HL-60 (cell line): ENCODE results near the gene TNFRSF9.

ENCODE experiments used
- DNase-seq, 2 experiments: peaks; one replicate each; pipeline ENCODE4 v3.0.0-alpha.2; 2010 to 2020; ENCODE audit warnings: low read depth in 1 of 2, low spot score in 1 of 2
- H3K27ac ChIP-seq: fragments of 250-450 bp; sonication (Bioruptor Pico); replicated peaks from 2 replicates; pipeline ENCODE4 v1.5.1; 2020; ENCODE audit warnings: mild to moderate bottlenecking, moderate library complexity
- H3K27me3 ChIP-seq: fragments of 250-450 bp; sonication (Bioruptor Pico); 2 replicates; pipeline ENCODE4 v1.5.1; 2021; ENCODE audit warnings: mild to moderate bottlenecking, moderate library complexity; ENCODE audit not compliant: insufficient read depth, poor library complexity, severe bottlenecking
- H3K4me3 ChIP-seq: replicated peaks from 2 replicates; pipeline ENCODE4 v1.5.1; 2011; ENCODE audit warnings: mild to moderate bottlenecking, control low read depth, low read length; ENCODE audit not compliant: insufficient read depth
- GABPA ChIP-seq: IDR thresholded peaks from 2 replicates; pipeline ENCODE4 v1.6.1; 2012; ENCODE audit warnings: low read depth
- POLR2AphosphoS5 ChIP-seq: IDR thresholded peaks from 2 replicates; pipeline ENCODE4 v1.6.1; 2012; ENCODE audit warnings: low read depth
- REST ChIP-seq: IDR thresholded peaks from 2 replicates; pipeline ENCODE4 v1.6.1; 2012; ENCODE audit warnings: low read depth; ENCODE audit not compliant: insufficient replicate concordance
- SPI1 ChIP-seq: IDR thresholded peaks from 2 replicates; pipeline ENCODE4 v1.6.1; 2012; ENCODE audit warnings: low read depth, mild to moderate bottlenecking, borderline replicate concordance
- TF ChIP-seq, protein P1 (sequence below): IDR thresholded peaks from one replicate; pipeline ENCODE4 v1.5.1; 2011; ENCODE audit warnings: low read length, control low read depth, inconsistent platforms; ENCODE audit not compliant: insufficient read depth

TNFRSF9 gene

GRCh38 chr1:7960165-7960564 lies 19.5 kb upstream of the TNFRSF9 start:
- Histone ChIP-seq H3K27ac (peak overlapping the region; percentile 79), H3K27me3 (no peaks in the 10 kb centered on the region), H3K4me3 (peak overlapping the region; percentile 70)
- TF ChIP-seq SPI1 (no peak), POLR2AphosphoS5 (no peak), REST (no peak), GABPA (no peak)
- peak in 1 of 2 experiments; percentile 39 for DNase-seq

- no peak for DNase-seq
- TF ChIP-seq, protein P1, sequence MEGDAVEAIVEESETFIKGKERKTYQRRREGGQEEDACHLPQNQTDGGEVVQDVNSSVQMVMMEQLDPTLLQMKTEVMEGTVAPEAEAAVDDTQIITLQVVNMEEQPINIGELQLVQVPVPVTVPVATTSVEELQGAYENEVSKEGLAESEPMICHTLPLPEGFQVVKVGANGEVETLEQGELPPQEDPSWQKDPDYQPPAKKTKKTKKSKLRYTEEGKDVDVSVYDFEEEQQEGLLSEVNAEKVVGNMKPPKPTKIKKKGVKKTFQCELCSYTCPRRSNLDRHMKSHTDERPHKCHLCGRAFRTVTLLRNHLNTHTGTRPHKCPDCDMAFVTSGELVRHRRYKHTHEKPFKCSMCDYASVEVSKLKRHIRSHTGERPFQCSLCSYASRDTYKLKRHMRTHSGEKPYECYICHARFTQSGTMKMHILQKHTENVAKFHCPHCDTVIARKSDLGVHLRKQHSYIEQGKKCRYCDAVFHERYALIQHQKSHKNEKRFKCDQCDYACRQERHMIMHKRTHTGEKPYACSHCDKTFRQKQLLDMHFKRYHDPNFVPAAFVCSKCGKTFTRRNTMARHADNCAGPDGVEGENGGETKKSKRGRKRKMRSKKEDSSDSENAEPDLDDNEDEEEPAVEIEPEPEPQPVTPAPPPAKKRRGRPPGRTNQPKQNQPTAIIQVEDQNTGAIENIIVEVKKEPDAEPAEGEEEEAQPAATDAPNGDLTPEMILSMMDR: no peak
- TF ChIP-seq REST (no peak), GABPA (no peak), SPI1 (no peak), POLR2AphosphoS5 (no peak)
These were observed 15.8 kb upstream of the TNFRSF9 start for GRCh38 chr1:7956218-7957032.

GRCh38 chr1:7954683-7955082 lies 14.0 kb upstream of the TNFRSF9 start:
- no peak for DNase-seq
- H3K4me3 ChIP-seq: peak overlapping the region; percentile 73
- TF ChIP-seq GABPA (no peak), REST (no peak), SPI1 (no peak)
- TF ChIP-seq, protein P1: no peak
- no peaks in the 10 kb centered on the region for H3K27me3 ChIP-seq
- peak overlapping the region; percentile 86 for H3K27ac ChIP-seq

More at GRCh38 chr1:7956218-7957032, 15.8 kb upstream of the TNFRSF9 start:
- Histone ChIP-seq H3K4me3 (no peak overlapping the region), H3K27me3 (no peaks in the 10 kb centered on the region), H3K27ac (no peak overlapping the region)
